GM12891 (cell line): ENCODE measurements around the gene DOCK10.

Experiments
- PAX5 ChIP-seq: IDR thresholded peaks from 2 replicates; pipeline ENCODE4 v1.6.1; 2011; ENCODE audit warnings: low read length, moderate library complexity, mild to moderate bottlenecking; ENCODE audit not compliant: insufficient read depth, severe bottlenecking
- POLR2A ChIP-seq: IDR thresholded peaks from 2 replicates; pipeline ENCODE4 v1.6.1; 2011; ENCODE audit warnings: low read depth, low read length, control low read depth
- POLR2AphosphoS5 ChIP-seq: IDR thresholded peaks from 2 replicates; pipeline ENCODE4 v1.6.1; 2011; ENCODE audit warnings: low read depth, low read length, control low read depth
- SPI1 ChIP-seq: IDR thresholded peaks from 2 replicates; pipeline ENCODE4 v1.6.1; 2011; ENCODE audit warnings: low read depth, low read length, control low read depth
- TAF1 ChIP-seq: IDR thresholded peaks from 2 replicates; pipeline ENCODE4 v1.6.1; 2011; ENCODE audit warnings: low read depth, low read length, control low read depth

DNA sequence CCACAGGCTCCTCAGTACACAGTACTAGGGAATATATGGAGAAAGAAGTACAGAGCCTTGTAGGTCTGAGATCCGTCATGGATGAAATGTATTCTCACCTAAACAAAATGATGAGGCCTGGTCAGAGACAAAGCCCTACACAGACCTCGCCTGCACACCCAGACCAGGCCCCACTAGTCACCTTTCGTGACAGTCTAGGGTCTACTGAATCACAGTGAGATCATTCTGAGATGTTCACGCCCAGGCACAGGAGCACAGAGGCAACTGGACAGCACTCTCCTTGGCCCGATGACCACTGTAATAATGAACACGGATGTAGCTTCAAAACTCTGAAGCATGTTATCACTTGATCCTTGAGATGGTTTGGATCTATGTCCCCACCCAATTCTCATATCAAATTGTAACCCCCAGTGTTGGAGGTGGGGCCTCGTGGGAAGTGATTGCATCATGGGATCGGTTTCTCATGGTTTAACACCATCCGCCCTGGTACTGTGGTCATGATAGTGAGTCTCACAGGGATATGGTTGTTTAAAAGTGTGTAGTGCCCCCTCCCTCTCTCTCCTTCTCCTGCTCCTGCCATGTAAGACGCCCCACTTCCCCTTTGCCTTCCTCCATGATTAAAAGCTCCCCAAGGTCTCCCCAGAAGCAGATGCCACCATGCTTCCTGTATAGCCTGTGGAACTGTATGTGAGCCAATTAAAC lies 15.1 kb downstream of the DOCK10 start:
- TF ChIP-seq POLR2A = no peak
- no peak for TF ChIP-seq TAF1
- no peak for TF ChIP-seq POLR2AphosphoS5
- TF ChIP-seq SPI1 = peak; percentile 61
- no peak for TF ChIP-seq PAX5
